ENCODE results near the gene ZNF883.

DNA sequence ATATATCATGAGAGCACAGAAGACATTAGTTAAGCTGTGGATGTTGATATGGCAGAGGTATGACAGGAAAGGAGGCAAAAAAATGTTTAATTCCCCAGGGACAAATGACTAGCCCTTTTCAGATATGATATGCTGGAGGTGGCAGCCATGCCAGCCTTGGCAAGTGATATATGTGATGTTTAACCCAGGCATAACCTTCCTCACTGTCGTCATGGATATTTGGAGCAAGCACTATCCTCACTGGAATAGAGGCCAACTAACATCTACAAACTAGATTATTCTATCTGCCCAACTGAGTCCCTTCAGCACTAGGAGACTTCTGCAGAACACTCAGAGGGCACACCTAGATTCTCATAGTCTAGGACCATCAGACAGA, 94.0 kb downstream of the ZNF883 start:
- no peak for TF ChIP-seq GATA3 (IDR thresholded peaks at IDR 0.05; ENCODE audit: low read depth, low read length)
- TF ChIP-seq GATA2 (IDR thresholded peaks at IDR 0.05; ENCODE audit: low read depth, low read length), result no peak

Data from SH-SY5Y (cell line).